PC-3 (cell line): ENCODE data around the gene GTF2H3. TPM values are rescaled to one million over a fixed set of nuclear protein-coding genes. Genes with fewer than 3 reads are reported as not detected.

Experiments used
- ATAC-seq: fragments of 200-7000 bp; cut with Tn5 transposase; 2 replicates; pipeline ENCODE4 v1.9.1; 2020; ENCODE audit warnings: mild to moderate bottlenecking, moderate library complexity
- BruUV-seq: library from RNA; stranded (reverse); fragments of 400-500 nt; replicated peaks from 2 replicates; lab custom pipeline; 2021; lab: Mats Ljungman, UMichigan
- CTCF ChIA-PET: fragments of 300-600 bp; sonication (Branson Sonifier 250); formaldehyde crosslinking; loops from one replicate; lab custom pipeline; 2022; ENCODE audit warnings: antibody characterized with exemption; lab: Charles Lee
- POLR2A ChIA-PET: fragments of 300-600 bp; sonication (Branson Sonifier 250); formaldehyde crosslinking; loops from one replicate; lab custom pipeline; 2022; ENCODE audit warnings: antibody characterized with exemption; ENCODE audit not compliant: unreplicated experiment; lab: Charles Lee
- DNase-seq: peaks from one replicate; pipeline ENCODE4 v3.0.0-alpha.2; 2015
- H2AFZ ChIP-seq: fragments of 300-600 bp; sonication (generic); 2 replicates; pipeline ENCODE4 v1.6.0; 2016; ENCODE audit warnings: antibody characterized with exemption, low read length
- H3F3A ChIP-seq: fragments of 300-600 bp; sonication (generic); one replicate; pipeline ENCODE4 v1.6.0; 2017; ENCODE audit warnings: antibody characterized with exemption, low read length, control low read depth, mild to moderate bottlenecking; ENCODE audit not compliant: unreplicated experiment
- H3K27ac ChIP-seq: fragments of 300-600 bp; sonication (generic); 2 replicates; pipeline ENCODE4 v1.5.1; 2016; ENCODE audit warnings: mild to moderate bottlenecking, low read length
- H3K27me3 ChIP-seq: fragments of 300-600 bp; sonication (generic); 2 replicates; pipeline ENCODE4 v1.6.1; 2016; ENCODE audit warnings: low read length, mixed read lengths
- H3K36me3 ChIP-seq: fragments of 300-600 bp; sonication (generic); 2 replicates; pipeline ENCODE4 v1.6.1; 2016; ENCODE audit warnings: low read depth, mixed run types, low read length, mixed read lengths
- H3K4me1 ChIP-seq: fragments of 300-600 bp; sonication (generic); 2 replicates; pipeline ENCODE4 v1.5.1; 2016; ENCODE audit warnings: low read length; ENCODE audit not compliant: insufficient read depth
- H3K4me2 ChIP-seq: fragments of 300-600 bp; sonication (generic); 2 replicates; pipeline ENCODE4 v1.6.0; 2016; ENCODE audit warnings: low read length
- H3K4me3 ChIP-seq: fragments of 300-600 bp; sonication (generic); 2 replicates; pipeline ENCODE4 v1.5.1; 2016; ENCODE audit warnings: mild to moderate bottlenecking, low read length, mixed read lengths
- H3K79me2 ChIP-seq: fragments of 300-600 bp; sonication (generic); 2 replicates; pipeline ENCODE4 v1.6.1; 2017; ENCODE audit warnings: low read length, mixed read lengths
- H3K9ac ChIP-seq: fragments of 300-600 bp; sonication (generic); 2 replicates; pipeline ENCODE4 v1.6.0; 2016; ENCODE audit warnings: mild to moderate bottlenecking, low read length
- H3K9me2 ChIP-seq: fragments of 300-600 bp; sonication (generic); replicated peaks from 2 replicates; pipeline ENCODE4 v1.6.1; 2016; ENCODE audit warnings: mixed run types, low read length, mixed read lengths
- H3K9me3 ChIP-seq: fragments of 300-600 bp; sonication (generic); 2 replicates; pipeline ENCODE4 v1.6.1; 2016; ENCODE audit warnings: low read length, mixed read lengths
- H4K20me1 ChIP-seq: fragments of 300-600 bp; sonication (generic); 2 replicates; pipeline ENCODE4 v1.6.1; 2016; ENCODE audit warnings: low read length, mixed read lengths
- EZH2 ChIP-seq: fragments of 300-600 bp; sonication (generic); IDR thresholded peaks from one replicate; pipeline ENCODE4 v1.6.1; 2017; ENCODE audit warnings: antibody characterized with exemption, mild to moderate bottlenecking, low read length; ENCODE audit not compliant: unreplicated experiment
- EZH2phosphoT487 ChIP-seq: fragments of 300-600 bp; sonication (generic); IDR thresholded peaks from 2 replicates; pipeline ENCODE4 v1.6.1; 2018; ENCODE audit warnings: mild to moderate bottlenecking, antibody characterized with exemption, low read length, borderline replicate concordance
- intact Hi-C: fragments of 100-400 bp; cut with micrococcal nuclease; formaldehyde crosslinking; loops from 2 replicates; pipeline ENCODE4 v1.9.0; 2023
- total RNA-seq: library from RNA; depleted of rRNA; stranded (reverse); fragments of >200 nt; gene quantifications from 2 replicates; pipeline ENCODE4 v1.2.3, GENCODE V29; 2014
- TF ChIP-seq, protein P1 (sequence below): fragments of 300-600 bp; sonication (generic); conservative IDR thresholded peaks from 2 replicates; pipeline ENCODE4 v1.5.1; 2017; ENCODE audit warnings: antibody characterized with exemption, low read depth, mild to moderate bottlenecking, low read length

The GTF2H3 gene
- total RNA-seq, 1 experiment from 2014 or later: 24.2 TPM

DNA sequence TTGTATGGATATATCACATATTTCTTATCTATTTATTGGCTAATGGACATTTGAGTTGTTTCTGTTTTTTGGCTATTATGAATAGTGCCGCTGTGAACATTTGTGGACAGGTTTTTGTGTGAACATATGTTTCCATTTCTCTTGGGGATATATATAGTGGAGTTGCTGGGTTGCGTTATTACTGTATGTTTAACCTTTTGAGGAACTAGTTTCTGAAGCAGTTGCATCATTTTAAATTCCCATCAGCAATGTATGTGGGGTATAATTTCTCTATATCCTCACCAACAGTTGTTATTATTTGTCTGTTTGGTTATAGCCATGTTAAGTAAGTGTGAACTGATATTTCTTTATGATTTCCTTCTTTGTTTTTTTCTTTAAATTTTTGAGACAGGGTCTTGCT lies 48.0 kb downstream of the GTF2H3 start:
- Histone ChIP-seq H3K27me3 (no peaks in the 10 kb centered on the region), H3K27ac (no peak overlapping the region), H3K9ac (no peak overlapping the region), H3K79me2 (no peaks in the 10 kb centered on the region), H3K4me1 (no peaks in the 10 kb centered on the region), H3K9me3 (no peaks in the 10 kb centered on the region), H3K9me2 (no peaks in the 10 kb centered on the region), H4K20me1 (no peaks in the 10 kb centered on the region), H3F3A (no peaks in the 10 kb centered on the region), H3K36me3 (peaks cover 4% of the 10 kb centered on the region; the same call in 1 of the 2 replicates), H3K4me2 (no peak overlapping the region), H3K4me3 (no peak overlapping the region), H2AFZ (no peak overlapping the region)
- no TSS peak for BruUV-seq
- TF ChIP-seq EZH2phosphoT487: no peak
- TF ChIP-seq, protein P1, sequence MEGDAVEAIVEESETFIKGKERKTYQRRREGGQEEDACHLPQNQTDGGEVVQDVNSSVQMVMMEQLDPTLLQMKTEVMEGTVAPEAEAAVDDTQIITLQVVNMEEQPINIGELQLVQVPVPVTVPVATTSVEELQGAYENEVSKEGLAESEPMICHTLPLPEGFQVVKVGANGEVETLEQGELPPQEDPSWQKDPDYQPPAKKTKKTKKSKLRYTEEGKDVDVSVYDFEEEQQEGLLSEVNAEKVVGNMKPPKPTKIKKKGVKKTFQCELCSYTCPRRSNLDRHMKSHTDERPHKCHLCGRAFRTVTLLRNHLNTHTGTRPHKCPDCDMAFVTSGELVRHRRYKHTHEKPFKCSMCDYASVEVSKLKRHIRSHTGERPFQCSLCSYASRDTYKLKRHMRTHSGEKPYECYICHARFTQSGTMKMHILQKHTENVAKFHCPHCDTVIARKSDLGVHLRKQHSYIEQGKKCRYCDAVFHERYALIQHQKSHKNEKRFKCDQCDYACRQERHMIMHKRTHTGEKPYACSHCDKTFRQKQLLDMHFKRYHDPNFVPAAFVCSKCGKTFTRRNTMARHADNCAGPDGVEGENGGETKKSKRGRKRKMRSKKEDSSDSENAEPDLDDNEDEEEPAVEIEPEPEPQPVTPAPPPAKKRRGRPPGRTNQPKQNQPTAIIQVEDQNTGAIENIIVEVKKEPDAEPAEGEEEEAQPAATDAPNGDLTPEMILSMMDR: no peak
- TF ChIP-seq EZH2: no peak
- POLR2A ChIA-PET: no interaction called here
- ATAC-seq (no peak), DNase-seq (no peak)
- CTCF ChIA-PET: no interaction called here
- intact Hi-C loops: no loop called here

DNA sequence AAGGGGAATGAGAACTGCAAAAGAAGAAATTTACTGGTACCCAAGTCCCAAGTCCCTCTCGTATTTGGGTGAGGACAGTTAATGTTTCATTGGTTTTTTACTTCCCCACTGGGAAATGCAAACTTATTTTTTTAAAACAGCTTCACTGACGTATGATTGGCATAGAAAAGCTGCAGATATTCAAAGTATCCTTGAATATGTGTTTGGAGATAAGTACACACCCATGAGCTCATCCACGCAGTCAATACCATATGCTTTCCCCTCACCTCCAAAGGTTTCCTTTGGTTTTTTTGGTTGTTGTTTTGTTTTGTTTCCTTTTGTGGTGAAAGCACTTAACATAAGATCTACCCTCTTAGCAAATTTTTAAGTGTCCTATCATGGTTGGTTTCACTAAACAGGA lies 50.3 kb downstream of the GTF2H3 start:
- no peak overlapping the region for H3K27ac ChIP-seq
- no peak for DNase-seq
- H3K79me2 ChIP-seq: no peaks in the 10 kb centered on the region
- H3K4me2 ChIP-seq: no peak overlapping the region
- TF ChIP-seq EZH2phosphoT487: no peak
- TF ChIP-seq, protein P1: no peak
- H3K27me3 ChIP-seq: no peaks in the 10 kb centered on the region
- ChIA-PET POLR2A (no interaction called here), CTCF (no interaction called here)
- no peaks in the 10 kb centered on the region for H3K4me1 ChIP-seq
- H3K9me3 ChIP-seq: no peaks in the 10 kb centered on the region
- no peak overlapping the region for H2AFZ ChIP-seq
- intact Hi-C loops: no loop called here
- no TSS peak for BruUV-seq
- no peaks in the 10 kb centered on the region for H4K20me1 ChIP-seq
- no peak overlapping the region for H3K9ac ChIP-seq
- no peak for ATAC-seq
- no peak overlapping the region for H3K4me3 ChIP-seq
- no peaks in the 10 kb centered on the region for H3K9me2 ChIP-seq
- peaks cover 4% of the 10 kb centered on the region; the same call in 1 of the 2 replicates for H3K36me3 ChIP-seq
- no peaks in the 10 kb centered on the region for H3F3A ChIP-seq

DNA sequence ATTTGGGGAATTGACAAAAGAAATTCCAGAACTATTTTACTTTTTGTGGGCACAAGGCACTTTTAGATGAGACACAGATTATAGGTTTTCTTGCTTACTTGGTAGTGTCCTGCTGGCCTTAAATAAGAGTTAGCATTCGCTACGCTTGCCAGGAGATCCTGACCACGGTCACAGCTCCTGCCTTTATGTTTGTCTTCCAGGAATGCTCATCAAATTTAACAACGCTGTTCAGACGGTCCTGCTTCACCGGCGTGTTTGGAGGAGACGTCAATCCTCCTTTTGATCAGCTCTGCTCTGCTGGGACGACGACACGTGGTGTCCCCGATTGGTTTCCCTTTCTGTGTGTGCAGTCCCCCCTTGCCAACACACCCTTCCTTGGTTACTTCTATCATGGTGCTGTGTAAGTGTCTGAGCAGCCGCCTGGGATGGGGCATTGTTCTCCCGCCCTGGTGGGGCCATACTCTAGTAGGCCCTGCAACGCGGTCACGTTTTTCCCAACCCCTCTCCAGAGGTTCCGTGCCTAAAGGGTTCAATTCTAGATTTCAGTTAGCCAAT lies 53.1 kb downstream of the GTF2H3 start:
- no peaks in the 10 kb centered on the region for H3K9me2 ChIP-seq
- no peak overlapping the region for H3K27ac ChIP-seq
- ChIA-PET CTCF (no interaction called here), POLR2A (no interaction called here)
- TF ChIP-seq EZH2phosphoT487 (no peak), EZH2 (no peak)
- TF ChIP-seq, protein P1: no peak
- no peak overlapping the region for H3K9ac ChIP-seq
- H2AFZ ChIP-seq: no peak overlapping the region
- H3K36me3 ChIP-seq: peaks cover 4% of the 10 kb centered on the region; the same call in 1 of the 2 replicates
- no peaks in the 10 kb centered on the region for H4K20me1 ChIP-seq
- H3K4me3 ChIP-seq: no peak overlapping the region
- H3K4me1 ChIP-seq: no peaks in the 10 kb centered on the region
- H3K9me3 ChIP-seq: no peaks in the 10 kb centered on the region
- no peaks in the 10 kb centered on the region for H3F3A ChIP-seq
- H3K79me2 ChIP-seq: no peaks in the 10 kb centered on the region
- H3K27me3 ChIP-seq: no peaks in the 10 kb centered on the region
- intact Hi-C loops: no loop called here
- no TSS peak for BruUV-seq
- DNase-seq: no peak
- no peak overlapping the region for H3K4me2 ChIP-seq
- no peak for ATAC-seq
